T follicular helper cell (primary cell): ENCODE data around the gene MBIP.
"Not testable (repeated sequence)": the region's sequence is repeated elsewhere in the genome, so short reads cannot be mapped to it uniquely, and the experiment has no call there.

Experiments
- DNase-seq: peaks from one replicate; pipeline ENCODE4 v3.0.0-alpha.2; 2020; ENCODE audit warnings: low read depth
- total RNA-seq, 2 experiments: gene quantifications; one replicate each; lab custom pipeline; 2026; lab: John Stamatoyannopoulos, UW

Gene MBIP, protein sequence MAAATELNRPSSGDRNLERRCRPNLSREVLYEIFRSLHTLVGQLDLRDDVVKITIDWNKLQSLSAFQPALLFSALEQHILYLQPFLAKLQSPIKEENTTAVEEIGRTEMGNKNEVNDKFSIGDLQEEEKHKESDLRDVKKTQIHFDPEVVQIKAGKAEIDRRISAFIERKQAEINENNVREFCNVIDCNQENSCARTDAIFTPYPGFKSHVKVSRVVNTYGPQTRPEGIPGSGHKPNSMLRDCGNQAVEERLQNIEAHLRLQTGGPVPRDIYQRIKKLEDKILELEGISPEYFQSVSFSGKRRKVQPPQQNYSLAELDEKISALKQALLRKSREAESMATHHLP
- 15.8 to 40.6 reads per million in 2 experiments for total RNA-seq

DNA sequence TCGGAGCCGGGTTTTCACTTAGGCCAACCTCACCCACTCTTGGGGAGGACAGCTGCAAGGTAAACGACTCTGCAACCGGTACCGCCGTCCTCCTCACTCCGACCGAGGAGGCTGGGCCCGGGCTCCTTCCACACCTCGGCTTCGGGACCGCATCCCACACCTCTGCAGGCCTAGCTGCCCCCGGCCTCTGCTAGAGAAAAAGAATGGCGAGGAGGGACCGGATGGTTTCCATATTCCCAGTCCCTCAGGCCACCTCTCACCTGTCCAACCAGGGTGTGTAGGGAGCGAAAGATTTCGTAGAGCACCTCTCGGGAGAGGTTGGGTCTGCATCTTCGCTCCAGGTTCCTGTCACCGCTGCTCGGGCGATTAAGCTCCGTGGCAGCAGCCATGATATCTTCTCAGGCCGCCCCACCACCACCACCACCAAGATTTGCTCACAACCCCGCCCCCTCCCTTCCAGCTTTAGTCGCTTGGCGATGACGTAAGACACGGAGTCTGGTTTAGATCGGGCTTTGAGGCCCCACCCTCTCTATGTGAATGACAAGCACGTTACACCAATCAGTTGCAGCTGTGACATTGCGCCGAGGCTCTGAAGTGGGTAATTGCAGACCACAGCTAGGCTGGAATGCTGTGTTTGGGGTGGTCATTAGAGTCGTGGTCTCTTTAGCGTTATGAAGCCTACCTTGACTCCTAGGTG lies at the start of gene MBIP:
MBIP (minus strand) TSS at position 438 of the 697 bp plus-strand sequence; CDS start at position 389, 49 bp downstream.
- DNase-seq = peak; percentile 90

DNA sequence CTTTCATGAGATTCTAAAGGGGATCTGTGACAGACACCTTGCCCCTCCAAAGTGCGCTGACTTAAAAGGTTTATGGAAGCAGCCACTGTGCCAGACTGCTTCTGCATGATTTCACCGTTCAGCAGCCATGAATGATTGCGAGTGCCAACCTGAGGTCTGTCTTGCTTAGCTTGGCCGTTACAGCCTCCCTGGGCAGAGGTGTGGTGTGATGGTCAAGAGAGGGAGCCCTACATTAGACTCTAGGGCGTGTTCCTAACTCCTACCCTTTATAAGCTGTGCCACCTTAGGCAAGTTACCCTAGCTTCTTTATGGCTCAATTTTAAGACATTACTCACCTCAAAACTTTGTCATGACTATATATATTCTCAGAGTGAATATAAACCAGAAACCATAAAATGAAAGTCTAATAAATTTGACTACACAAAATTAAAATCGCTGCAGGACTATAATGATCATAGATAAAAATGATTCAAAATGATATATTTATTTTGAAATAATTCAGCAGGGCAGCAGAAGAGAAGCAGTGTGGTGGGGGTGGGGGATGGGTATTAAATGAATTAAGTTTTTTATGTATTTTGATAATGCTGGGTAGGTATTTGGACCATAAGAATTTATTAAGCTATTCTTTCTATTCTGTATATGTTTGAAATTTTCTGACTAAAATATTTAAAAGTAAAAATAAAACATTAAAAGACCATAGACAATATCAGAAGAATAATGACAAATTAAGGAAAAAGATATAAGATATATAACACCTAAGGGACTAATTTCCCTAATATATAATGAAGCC lies 47.7 kb upstream of the MBIP start:
- DNase-seq = no peak

DNA sequence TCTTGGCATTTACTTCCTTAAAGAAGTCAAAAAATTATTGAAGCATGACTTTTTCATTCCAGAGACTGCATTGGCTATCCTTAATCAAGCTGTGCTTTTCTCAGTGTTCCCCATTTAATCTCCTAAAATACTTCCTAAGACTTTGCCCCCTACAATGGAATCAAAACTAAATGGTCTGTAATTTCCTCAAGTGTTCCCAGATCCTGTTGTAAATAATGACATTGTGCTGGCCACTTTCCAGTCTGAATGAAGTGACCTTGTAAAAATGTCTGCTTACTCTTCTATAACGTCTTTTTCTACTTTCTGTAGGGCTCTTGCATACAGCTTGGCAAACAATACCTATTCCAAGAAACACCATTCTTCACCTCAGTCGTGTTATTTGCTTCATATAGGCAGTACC lies 45.3 kb upstream of the MBIP start:
- no peak for DNase-seq

DNA sequence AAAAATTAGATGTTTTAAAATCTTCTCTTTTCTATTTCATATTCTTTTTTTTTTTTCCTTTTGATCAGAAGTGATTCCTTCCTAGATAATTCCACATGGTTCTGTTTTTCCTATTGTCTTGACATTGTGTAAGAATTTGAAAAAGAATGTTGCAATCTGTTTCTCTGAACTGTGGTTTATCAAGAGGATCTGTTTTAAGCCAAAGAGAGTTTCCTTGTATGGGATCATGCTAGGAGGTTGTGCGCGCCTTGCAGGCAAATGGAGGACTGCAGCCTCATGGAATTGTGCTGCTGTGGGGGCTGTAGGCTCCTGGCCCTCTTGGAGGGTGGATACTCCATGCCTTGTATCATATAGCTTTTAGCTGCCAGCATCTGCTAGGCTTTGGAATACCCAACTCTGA lies 43.3 kb upstream of the MBIP start:
- no peak for DNase-seq

DNA sequence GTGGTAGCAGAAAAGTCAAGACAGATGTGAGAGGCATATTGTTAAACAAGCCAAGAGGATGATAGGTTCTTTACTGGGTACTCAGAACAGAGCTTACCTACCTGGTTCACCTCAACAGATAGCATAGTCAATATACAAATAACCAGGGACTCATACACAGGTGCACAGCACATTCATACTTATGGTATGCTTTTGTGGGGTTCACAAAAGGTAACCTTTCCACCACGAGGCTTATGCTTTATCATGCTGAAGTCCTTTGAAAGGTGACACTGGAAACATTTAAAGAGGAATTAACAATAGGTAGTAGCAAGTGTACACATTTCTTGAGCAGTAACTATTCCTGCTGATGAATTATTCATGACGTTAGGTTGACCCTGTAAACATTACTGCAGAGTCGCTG lies 42.2 kb upstream of the MBIP start:
- no peak for DNase-seq

DNA sequence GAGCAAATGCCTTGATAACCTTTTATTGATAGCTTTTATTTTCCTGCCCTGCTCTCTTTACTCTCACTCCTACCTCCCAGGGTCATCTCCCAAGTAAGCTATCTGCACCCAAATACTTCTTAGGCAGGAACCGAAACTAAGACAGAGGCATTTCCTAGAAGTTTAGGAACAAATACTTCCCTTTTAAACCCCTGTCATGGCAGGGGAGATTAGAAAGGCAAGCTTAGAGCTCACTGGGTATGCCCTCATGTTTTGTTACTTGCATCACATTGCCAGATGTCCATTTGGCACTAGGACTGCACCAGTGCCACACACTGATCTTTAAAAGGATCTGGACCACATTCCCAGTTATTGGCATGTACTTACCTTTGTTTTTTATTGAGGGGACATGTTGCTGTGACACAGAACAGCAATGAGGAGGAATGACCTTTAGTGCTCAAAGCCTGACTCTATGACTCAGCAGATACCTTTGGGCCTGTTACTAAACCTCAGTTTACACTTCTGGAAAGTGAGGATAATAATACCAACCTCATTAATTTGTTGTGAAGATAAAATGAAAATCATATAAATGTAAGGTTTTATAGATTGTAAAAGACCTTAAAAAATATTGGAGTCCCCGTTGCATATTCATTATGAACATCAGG lies 40.9 kb upstream of the MBIP start:
- no peak for DNase-seq

DNA sequence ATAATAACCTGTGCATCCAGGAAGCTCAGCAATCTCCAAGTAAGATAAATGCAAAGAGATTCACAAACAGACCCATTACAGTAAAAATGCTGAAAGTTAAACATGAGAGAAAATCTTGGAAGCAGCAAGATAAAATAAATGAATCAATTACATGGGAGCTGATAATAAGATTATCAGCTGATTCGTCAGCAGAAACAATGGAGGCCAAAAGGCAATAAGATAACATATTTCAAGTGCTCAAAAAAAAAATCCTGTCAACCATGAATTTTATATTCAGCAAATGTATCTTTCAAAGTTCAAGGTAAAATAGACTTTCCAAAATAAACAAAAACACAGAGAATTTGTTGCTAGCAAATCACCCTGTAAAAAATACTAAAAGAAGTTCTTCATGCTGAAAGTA lies 36.4 kb upstream of the MBIP start:
- no peak for DNase-seq

DNA sequence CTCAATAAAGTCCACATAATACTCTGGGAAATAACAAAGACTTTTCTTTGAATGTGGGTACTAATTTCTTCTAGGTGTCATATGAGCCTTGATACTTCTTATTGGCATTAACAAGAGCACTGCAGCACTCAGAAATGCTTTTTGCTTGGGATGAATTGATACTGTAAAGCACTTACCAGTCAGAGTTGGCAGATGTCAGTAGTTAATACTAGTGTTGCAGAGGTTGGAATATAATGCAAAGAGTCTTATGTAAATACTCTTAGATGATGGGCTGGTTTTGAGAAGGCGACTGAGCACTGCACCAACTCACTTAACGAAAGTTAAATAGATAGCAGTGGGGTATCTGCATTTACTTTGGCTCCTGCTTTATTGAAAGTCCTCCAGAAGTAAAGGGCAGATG lies 25.6 kb upstream of the MBIP start:
- DNase-seq = no peak

DNA sequence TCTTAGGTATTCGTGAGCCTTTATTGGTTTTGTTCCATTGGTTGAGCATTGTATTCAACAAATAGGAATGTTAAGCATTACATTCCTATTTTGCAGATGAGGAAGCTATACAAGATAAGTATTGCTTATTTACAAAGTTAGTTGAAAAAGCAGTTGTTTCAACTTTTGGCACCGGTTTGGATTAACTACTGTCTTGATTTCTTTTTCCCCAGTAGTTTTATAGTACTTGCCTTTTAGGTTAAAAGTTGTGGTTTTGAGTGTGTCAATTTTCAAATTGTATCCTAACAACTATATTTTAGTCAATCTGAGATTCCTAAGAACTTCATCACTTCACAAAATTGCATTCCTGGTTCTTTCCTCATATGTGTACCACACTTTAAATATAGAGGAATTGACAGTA lies 23.8 kb upstream of the MBIP start:
- no peak for DNase-seq

DNA sequence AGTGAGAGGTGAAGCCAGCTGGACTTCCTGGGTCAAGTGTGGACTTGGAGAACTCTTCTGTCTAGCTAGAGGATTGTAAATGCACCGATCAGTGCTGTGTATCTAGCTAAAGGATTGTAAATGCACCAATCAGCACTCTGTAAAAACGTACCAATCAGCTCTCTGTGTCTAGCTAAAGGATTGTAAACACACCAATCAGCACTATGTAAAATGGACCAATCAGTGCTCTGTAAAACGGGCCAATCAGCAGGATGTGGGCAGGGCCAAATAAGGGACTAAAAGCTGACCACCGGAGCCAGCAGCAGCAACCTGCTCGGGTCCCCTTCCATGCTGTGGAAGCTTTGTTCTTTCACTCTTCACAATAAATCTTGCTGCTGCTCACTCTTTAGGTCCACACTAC lies 21.4 kb upstream of the MBIP start:
- DNase-seq = not testable (repeated sequence)

DNA sequence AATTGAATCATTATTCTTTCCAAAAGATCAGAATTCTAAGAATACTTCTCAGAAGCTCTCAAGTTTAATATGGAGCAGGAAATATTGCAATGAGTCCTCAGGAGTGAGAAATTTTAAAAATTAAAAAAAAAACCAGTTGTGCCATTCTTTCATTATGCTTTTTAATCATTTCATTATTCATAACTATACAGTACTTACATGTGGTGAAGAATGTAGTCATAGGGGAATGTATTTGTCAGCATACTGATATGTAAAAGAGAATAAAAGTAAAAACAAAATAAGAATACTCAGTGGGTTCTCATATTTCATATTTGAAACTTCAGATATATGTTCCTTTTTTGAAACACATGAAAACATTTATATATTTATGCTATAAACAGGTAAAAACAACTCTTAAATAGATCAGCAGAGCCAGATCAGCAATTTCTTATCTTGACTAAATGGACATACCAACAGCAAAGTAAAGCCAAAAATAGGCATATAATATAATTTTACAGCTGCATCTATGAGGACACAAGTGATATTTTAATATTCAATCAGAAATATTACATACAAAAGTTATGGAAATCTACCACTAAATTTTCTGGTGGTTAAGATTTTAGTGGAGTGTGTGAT lies 19.9 kb upstream of the MBIP start:
- no peak for DNase-seq

DNA sequence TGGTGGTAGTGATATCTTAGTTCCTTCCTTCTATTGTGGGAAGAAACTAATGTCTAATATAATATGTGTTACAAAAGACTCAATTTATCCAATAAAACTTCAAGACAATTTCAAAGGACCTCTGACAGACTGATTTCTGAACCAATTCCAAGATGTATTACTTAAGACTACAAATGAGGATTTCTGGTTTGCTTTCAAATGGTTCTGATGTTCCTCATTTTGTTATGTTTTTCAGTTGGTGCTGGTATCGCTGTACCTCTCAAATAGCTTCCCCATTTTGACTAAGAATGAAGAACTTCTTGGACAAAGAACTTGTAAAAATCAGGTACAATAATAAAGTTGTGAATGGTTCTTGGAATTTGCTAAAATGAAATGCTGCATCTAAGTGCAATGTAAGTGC lies 19.4 kb upstream of the MBIP start:
- no peak for DNase-seq

DNA sequence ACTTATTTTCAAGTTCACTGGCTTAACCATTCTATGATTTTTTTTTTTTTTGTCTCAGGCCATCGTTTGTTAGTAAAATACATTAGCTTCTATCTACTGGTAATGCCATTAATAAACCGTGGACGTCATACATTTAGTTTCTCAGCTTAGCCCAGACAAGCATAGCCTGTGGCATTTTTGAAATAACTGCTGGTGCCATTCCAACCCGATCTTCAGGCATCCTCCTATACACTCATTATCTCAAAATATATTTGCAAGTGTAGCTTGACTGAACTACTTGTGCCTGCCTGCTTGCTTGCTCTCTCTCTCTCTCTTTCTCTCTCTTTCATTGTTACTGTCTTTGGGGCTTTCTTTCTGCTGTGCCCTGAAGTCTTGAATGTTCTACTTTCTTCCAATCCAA lies 12.7 kb upstream of the MBIP start:
- DNase-seq = no peak

DNA sequence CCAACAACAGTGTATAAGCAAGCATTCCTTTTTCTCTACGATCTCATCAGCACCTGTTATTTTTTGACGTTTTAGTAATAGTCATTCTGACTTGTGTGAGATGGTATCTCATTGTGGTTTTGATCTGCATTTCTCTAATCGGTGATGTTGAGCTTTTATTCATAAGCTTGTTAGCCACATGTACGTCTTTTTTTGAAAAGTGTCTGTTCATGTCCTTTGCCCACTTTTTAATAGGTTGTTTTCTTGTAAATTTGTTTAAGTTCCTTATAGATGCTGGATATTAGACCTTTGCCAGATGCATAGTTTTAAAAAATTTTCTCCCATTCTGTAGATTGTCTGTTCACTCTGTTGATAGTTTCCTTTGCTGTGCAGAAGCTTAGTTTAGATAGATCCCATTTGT lies 7.1 kb upstream of the MBIP start:
- not testable (repeated sequence) for DNase-seq

DNA sequence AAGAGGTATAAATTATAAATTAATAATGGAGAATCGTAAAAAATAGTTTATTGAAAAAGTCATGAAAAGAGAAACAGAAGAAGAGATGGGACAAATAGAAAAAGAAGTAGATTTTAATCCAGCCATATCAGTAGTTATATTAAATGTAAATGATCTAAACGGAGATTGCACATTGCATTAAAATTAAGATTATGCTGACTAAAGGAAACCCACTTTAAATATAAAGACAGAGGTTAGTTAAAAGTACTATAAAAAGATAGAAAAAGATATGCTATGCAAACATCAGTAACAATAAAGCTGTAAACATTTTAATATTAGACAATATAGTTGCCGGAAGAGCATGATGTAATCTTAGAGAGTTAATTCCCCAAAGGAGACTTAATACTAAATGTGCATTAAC lies 5.4 kb upstream of the MBIP start:
- DNase-seq = no peak

DNA sequence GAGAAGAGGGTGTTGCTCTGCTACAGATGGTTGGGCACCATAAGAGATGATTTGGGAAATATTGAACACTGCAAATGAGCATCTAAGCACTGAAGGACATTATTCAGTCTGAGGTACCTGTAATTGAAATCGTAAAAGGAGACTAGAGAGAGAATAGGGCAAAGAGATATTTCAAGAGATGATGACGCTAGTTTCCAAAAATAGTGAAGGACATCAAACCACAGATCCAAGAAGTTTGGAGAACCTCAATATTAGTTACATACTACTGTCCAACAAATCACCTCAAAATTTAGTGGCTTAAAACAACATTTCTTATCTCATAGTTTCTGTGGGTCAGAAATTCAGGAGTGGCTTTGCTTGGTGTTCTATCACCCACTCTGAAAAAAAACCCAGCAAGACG lies 4.5 kb upstream of the MBIP start:
- no peak for DNase-seq

DNA sequence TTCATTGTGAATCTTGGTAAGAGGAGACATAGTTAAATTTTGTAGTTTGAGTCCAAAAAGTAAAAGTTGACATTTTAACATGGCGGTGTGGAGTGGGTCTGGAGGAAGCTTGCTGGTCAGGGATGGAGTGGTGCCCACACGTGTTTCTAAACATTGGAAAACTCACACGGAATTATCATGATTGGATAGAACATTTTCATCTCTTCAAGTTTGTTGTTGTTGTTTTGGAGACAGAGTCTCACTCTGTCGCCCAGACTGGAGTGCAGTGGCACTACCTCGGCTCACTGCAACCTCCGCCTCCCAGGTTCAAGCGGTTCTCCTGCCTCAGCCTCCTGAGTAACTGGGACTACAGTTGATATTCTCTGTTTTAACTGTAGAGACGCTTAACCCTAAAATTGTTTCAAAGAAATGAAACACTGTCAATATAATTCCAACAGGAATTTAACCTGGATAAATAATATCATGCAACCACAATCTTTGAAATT lies 502 bp upstream of the MBIP start:
- DNase-seq = no peak

DNA sequence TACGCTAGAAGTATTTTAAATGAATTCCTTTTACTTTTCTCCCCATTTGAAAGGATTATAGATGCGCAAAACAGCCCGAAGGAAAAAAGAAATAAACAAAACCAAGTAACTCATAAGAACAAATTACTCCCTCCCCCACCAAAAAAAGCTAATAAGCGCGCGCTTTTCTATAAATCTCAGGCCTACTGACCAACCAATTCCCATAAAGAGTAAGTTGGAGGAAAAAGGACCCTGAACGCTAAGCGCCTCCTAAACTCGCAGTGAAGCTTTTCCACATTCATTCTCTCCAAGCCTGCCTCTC lies 588 bp downstream of the MBIP start:
- DNase-seq = no peak

DNA sequence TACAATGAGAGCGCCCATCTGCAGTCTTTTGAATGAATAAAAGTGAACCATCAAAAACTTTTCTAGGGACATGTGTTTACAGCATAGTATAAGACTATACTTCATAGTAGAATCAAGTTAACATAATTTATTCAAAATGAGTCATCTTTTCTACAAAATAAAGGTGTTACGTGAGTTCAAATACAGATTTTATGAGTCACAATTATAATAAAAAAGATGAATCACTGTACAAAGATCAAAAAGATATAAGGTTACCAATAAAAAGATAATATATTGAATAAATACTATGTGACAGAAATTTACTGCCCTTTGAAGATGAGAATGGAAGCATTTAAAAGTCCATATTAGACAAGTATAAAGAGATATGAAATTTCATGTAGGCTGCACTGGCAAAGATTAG lies 2.8 kb downstream of the MBIP start:
- DNase-seq = no peak

DNA sequence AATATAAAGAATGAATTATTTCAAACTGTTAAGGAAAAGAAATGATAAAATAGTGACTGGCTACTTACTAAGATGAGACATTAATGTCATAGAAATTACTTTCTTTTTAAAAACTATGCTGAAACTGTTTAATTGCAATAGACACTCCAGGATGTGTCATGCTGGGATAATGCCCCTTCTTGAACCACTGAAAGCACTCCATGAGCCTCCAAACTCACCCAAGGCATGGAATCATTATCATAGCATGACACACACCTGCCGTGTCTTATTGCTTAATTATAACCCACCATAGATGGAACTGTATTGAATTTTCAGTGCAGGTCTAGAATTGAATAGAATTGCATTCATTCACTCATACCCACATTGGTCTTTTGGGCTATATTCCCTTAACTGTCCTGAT lies 4.3 kb downstream of the MBIP start:
- no peak for DNase-seq

DNA sequence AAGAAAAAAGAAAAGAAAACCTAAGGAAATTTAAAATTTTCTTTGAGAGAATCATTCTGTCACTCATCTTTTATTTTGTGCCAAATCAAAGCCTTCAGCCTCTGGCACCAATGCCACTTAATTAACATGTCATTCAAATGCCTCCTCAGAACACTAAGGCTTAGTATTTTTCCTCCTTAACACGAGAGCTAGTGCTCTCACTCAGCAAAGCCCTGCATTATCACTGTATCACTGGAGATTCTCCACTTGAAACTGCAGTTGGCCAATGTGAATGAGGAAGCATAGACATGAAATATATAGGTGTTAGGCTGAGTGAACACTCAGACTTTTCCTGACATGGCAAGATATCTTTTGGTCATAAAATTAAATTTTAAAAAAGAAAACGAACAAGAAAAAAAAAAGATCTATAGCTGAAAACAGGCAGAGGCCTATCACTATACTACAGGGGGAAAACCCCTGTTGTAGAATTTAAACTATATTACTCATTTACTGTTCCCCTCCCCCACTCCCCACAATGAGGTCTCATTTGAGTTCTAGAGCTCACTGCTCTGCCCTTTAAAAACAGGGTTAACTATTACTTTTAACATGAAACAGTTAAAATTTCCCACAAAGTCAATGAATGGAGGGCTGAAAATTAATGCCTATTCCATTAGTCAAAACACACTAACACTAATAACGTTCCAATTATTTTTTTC lies 5.1 kb downstream of the MBIP start:
- no peak for DNase-seq
